HepG2 (cell line): ENCODE measurements around the gene IL16. TPM values are rescaled to one million over a fixed set of nuclear protein-coding genes. Genes with fewer than 3 reads are reported as not detected.

Experiments
- ATAC-seq: fragments of 200-7000 bp; cut with Tn5 transposase; 3 replicates; pipeline ENCODE4 v1.9.1; 2020; ENCODE audit warnings: mild to moderate bottlenecking, moderate library complexity
- BruUV-seq: library from RNA; stranded (reverse); fragments of 400-500 nt; replicated peaks from 2 replicates; lab custom pipeline; 2021; lab: Mats Ljungman, UMichigan
- CTCF ChIA-PET: fragments of 300-600 bp; formaldehyde crosslinking; extraction: SDS; loops from one replicate; lab custom pipeline; 2021; ENCODE audit warnings: low total read pairs, inconsistent platforms, low intra/inter-chr PET ratio; lab: Yijun Ruan, JAX
- POLR2A ChIA-PET: fragments of 350-600 bp; sonication (Branson Sonifier 250); formaldehyde crosslinking; loops from one replicate; lab custom pipeline; 2020; ENCODE audit warnings: antibody characterized with exemption, inconsistent platforms; lab: Yijun Ruan, JAX
- DNase-seq: peaks from one replicate; pipeline ENCODE4 v3.0.0-alpha.2; 2015; ENCODE audit warnings: low spot score
- FAIRE-seq: peaks from 3 replicates; lab custom pipeline; 2011; peaks lifted over from hg19 to GRCh38; lab: Jason Lieb, UNC
- H2AFZ ChIP-seq: one replicate; pipeline ENCODE4 v1.6.1; 2011; ENCODE audit warnings: low read length, inconsistent platforms
- H3K27ac ChIP-seq: fragments of 300-600 bp; 3 replicates; pipeline ENCODE4 v1.8.0; 2011; ENCODE audit warnings: mixed run types, mild to moderate bottlenecking, mixed read lengths, low read length, inconsistent platforms; ENCODE audit not compliant: insufficient read depth; ENCODE audit errors: extremely low read length
- H3K27me3 ChIP-seq, 2 experiments: fragments of 200-600 bp in 1 of 2; 2 replicates in 1 of 2; 3 replicates in 1 of 2; pipeline versions ENCODE4 v1.6.0 to v1.8.0; 2011; ENCODE audit warnings: low read length in 2 of 2, mild to moderate bottlenecking in 2 of 2, moderate library complexity in 2 of 2, inconsistent platforms in 1 of 2; ENCODE audit not compliant: insufficient read depth in 2 of 2, control insufficient read depth in 1 of 2
- H3K36me3 ChIP-seq, 2 experiments: fragments of 200-600 bp in 1 of 2; replicated peaks in 1 of 2; 2 replicates in 1 of 2; 3 replicates in 1 of 2; pipeline versions ENCODE4 v1.5.1 to v1.8.0; 2011; ENCODE audit warnings: low read length in 2 of 2, inconsistent platforms in 1 of 2; ENCODE audit not compliant: insufficient read depth in 2 of 2, control insufficient read depth in 1 of 2
- H3K4me1 ChIP-seq: 2 replicates; pipeline ENCODE4 v1.5.1; 2012; ENCODE audit warnings: low read length, inconsistent platforms; ENCODE audit not compliant: insufficient read depth
- H3K4me2 ChIP-seq: 2 replicates; pipeline ENCODE4 v1.6.0; 2011; ENCODE audit warnings: low read depth, low read length, inconsistent platforms
- H3K4me3 ChIP-seq, 3 experiments: fragments of 200-600 bp in 1 of 3; sonication (generic), shearing (Covaris generic) in 1 of 3; replicated peaks in 1 of 3; 2 replicates each; pipeline ENCODE4 v1.5.1; 2011 to 2016; ENCODE audit warnings: low read length in 3 of 3, inconsistent platforms in 2 of 3, low read depth in 2 of 3, mild to moderate bottlenecking in 2 of 3, control low read depth in 1 of 3, mixed read lengths in 1 of 3; ENCODE audit not compliant: insufficient read depth in 1 of 3
- H3K79me2 ChIP-seq: one replicate; pipeline ENCODE4 v1.6.1; 2011; ENCODE audit warnings: low read length, inconsistent platforms; ENCODE audit not compliant: insufficient read depth
- H3K9ac ChIP-seq: 2 replicates; pipeline ENCODE4 v1.6.0; 2011; ENCODE audit warnings: mild to moderate bottlenecking, low read depth, low read length, inconsistent platforms; ENCODE audit not compliant: insufficient read depth
- H3K9me3 ChIP-seq: 2 replicates; pipeline ENCODE4 v1.5.1; 2012; ENCODE audit warnings: mild to moderate bottlenecking, low read length
- H4K20me1 ChIP-seq: 2 replicates; pipeline ENCODE4 v1.6.0; 2011; ENCODE audit warnings: inconsistent platforms, mild to moderate bottlenecking, low read length, moderate library complexity; ENCODE audit not compliant: insufficient read depth
- FOXK1 ChIP-seq: sonication (generic); formaldehyde crosslinking; IDR thresholded peaks from 2 replicates; pipeline ENCODE4 v1.4.0; 2020; ENCODE audit warnings: low read depth, missing genetic modification reagents, borderline replicate concordance
- HNRNPK ChIP-seq: fragments of 200-400 bp; formaldehyde crosslinking; IDR thresholded peaks from 2 replicates; pipeline ENCODE4 v1.6.1; 2018; ENCODE audit warnings: low read length, low read depth, moderate library complexity, mild to moderate bottlenecking; ENCODE audit not compliant: poor library complexity, severe bottlenecking
- KAT8 ChIP-seq: IDR thresholded peaks from 2 replicates; pipeline ENCODE4 v1.6.1; 2016; ENCODE audit warnings: missing genetic modification reagents, missing compliant biosample characterization
- MTA1 ChIP-seq: sonication (generic); formaldehyde crosslinking; IDR thresholded peaks from 2 replicates; pipeline ENCODE4 v1.4.0; 2020; ENCODE audit warnings: missing genetic modification reagents, mild to moderate bottlenecking, borderline replicate concordance
- NR1H2 ChIP-seq: sonication (generic); formaldehyde crosslinking; IDR thresholded peaks from 2 replicates; pipeline ENCODE4 v1.8.1; 2022; ENCODE audit warnings: low read depth, missing genetic modification reagents, borderline replicate concordance
- SALL2 ChIP-seq: sonication (generic); formaldehyde crosslinking; IDR thresholded peaks from 2 replicates; pipeline ENCODE4 v1.8.1; 2023; ENCODE audit warnings: mild to moderate bottlenecking, missing genetic modification reagents, inconsistent platforms
- SCMH1 ChIP-seq: sonication (generic); formaldehyde crosslinking; IDR thresholded peaks from 2 replicates; pipeline ENCODE4 v1.9.0; 2021; ENCODE audit warnings: missing genetic modification reagents, mild to moderate bottlenecking, borderline replicate concordance
- SP4 ChIP-seq: sonication (generic); formaldehyde crosslinking; IDR thresholded peaks from 2 replicates; pipeline ENCODE4 v1.8.1; 2023; ENCODE audit warnings: mild to moderate bottlenecking, missing genetic modification reagents
- THAP11 ChIP-seq: IDR thresholded peaks from 2 replicates; pipeline ENCODE4 v1.6.1; 2016; ENCODE audit warnings: missing biosample characterization, missing genetic modification reagents
- ZNF124 ChIP-seq: sonication (generic); formaldehyde crosslinking; IDR thresholded peaks from 2 replicates; pipeline ENCODE4 v1.4.0; 2020; ENCODE audit warnings: missing genetic modification reagents
- WGBS: methylation state at CpG from one replicate; pipeline ENCODE4 v1.1.6; 2017; ENCODE audit warnings: low lambda C conversion rate; 5-methylcytosine and 5-hydroxymethylcytosine counted together
- in situ Hi-C: cut with HindIII; loops from 2 replicates; pipeline ENCODE4 v1.10.0; 2017; ENCODE audit warnings: low pct_unique_long_range_greater_than_20kb; ENCODE audit not compliant: extremely low pct_ligation_motif_present
- intact Hi-C: fragments of 100-400 bp; cut with micrococcal nuclease; formaldehyde crosslinking; loops from one replicate; pipeline ENCODE4 v1.10.0; 2022; ENCODE audit not compliant: unreplicated experiment
- polyA plus RNA-seq, 8 experiments: library from polyadenylated mRNA; depleted of rRNA in 3 of 8; stranded (reverse) in 7 of 8; unstranded in 1 of 8; fragments of >200 nt; fragmentation: Illumina TruSeq in 4 of 8; extraction: Trizol in 4 of 8; gene quantifications; 2 replicates each; pipeline versions ENCODE4 v1.2.1 to v1.2.3, GENCODE V29; 2011 to 2016; ENCODE audit warnings: low read depth in 4 of 8, missing spikeins in 1 of 8, mixed read lengths in 1 of 8; ENCODE audit not compliant: insufficient read depth in 1 of 8
- total RNA-seq, 5 experiments: library from RNA; depleted of rRNA; stranded (reverse); fragments of >200 nt; fragmentation: Illumina TruSeq; extraction: Trizol; gene quantifications; 2 replicates each; pipeline ENCODE4 v1.2.3, GENCODE V29; 2016; ENCODE audit warnings: low read depth in 1 of 5
- TF ChIP-seq, protein P1 (sequence below): sonication (generic); formaldehyde crosslinking; IDR thresholded peaks from 2 replicates; pipeline ENCODE4 v1.4.0; 2020; ENCODE audit warnings: mild to moderate bottlenecking, missing genetic modification reagents
- TF ChIP-seq, protein P2 (sequence below): sonication (generic); formaldehyde crosslinking; IDR thresholded peaks from 2 replicates; pipeline ENCODE4 v1.4.0; 2020; ENCODE audit warnings: mild to moderate bottlenecking, missing genetic modification reagents, borderline replicate concordance

The IL16 gene
- total and polyA plus RNA-seq, 2 of the 13 experiments (the other 11 are each of a cell fraction or from before 2014, with no cell fraction given) = 0.03 TPM; not detected in 1

DNA sequence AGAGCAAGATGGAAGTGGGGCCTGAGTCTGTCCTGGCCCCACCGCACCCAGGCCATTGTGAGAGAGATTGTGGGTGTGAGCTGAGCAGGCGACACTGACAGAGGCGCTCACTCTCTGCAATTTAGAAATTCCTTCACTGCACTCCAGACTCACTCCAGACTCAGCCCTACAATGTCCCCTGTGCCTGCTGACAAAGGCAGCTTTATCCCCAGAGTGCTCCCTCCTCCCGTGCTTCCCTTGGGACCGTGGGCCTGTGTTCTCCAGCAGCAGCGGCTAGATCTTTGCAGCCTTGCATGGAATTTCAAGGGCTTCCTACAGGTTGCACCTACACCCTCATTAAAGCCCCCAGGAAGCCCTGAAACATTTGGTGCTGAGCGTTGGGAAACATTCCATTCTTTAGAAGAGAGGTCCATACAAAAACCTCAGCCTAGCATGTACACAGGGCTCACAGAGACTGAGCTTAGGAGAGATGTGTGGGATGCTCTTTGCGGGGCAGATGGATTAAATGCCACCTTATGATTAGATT lies 1.3 kb upstream of the IL16 start:
- no peaks in the 10 kb centered on the region for H3K4me1 ChIP-seq
- H3K27me3 ChIP-seq = peaks cover 0 to 28% of the 10 kb centered on the region in 2 experiments; a peak in 1 of 5 replicates
- H3K4me2 ChIP-seq = no peak overlapping the region
- intact Hi-C loops = no loop called here
- no peak overlapping the region for H3K9ac ChIP-seq
- no peak overlapping the region for H2AFZ ChIP-seq
- no peaks in the 10 kb centered on the region for H3K9me3 ChIP-seq
- in situ Hi-C loops = no loop called here
- ATAC-seq (no peak), DNase-seq (no peak), FAIRE-seq (no peak)
- CTCF ChIA-PET = no interaction called here
- H3K36me3 ChIP-seq = no peaks in the 10 kb centered on the region
- 15% methylated on average over 6 of the region's 8 CpGs for WGBS
- TF ChIP-seq HNRNPK (no peak), SALL2 (CRISPR knock-in tag) (no peak), SP4 (no peak), ZNF124 (CRISPR knock-in tag) (no peak), KAT8 (CRISPR knock-in tag) (no peak), SCMH1 (CRISPR knock-in tag) (no peak), MTA1 (no peak), THAP11 (no peak), NR1H2 (CRISPR knock-in tag) (no peak), FOXK1 (CRISPR knock-in tag) (no peak)
- TF ChIP-seq, protein P1, sequence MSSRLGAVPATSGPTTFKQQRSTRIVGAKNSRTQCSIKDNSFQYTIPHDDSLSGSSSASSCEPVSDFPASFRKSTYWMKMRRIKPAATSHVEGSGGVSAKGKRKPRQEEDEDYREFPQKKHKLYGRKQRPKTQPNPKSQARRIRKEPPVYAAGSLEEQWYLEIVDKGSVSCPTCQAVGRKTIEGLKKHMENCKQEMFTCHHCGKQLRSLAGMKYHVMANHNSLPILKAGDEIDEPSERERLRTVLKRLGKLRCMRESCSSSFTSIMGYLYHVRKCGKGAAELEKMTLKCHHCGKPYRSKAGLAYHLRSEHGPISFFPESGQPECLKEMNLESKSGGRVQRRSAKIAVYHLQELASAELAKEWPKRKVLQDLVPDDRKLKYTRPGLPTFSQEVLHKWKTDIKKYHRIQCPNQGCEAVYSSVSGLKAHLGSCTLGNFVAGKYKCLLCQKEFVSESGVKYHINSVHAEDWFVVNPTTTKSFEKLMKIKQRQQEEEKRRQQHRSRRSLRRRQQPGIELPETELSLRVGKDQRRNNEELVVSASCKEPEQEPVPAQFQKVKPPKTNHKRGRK (CRISPR knock-in tag) = no peak
- TF ChIP-seq, protein P2, sequence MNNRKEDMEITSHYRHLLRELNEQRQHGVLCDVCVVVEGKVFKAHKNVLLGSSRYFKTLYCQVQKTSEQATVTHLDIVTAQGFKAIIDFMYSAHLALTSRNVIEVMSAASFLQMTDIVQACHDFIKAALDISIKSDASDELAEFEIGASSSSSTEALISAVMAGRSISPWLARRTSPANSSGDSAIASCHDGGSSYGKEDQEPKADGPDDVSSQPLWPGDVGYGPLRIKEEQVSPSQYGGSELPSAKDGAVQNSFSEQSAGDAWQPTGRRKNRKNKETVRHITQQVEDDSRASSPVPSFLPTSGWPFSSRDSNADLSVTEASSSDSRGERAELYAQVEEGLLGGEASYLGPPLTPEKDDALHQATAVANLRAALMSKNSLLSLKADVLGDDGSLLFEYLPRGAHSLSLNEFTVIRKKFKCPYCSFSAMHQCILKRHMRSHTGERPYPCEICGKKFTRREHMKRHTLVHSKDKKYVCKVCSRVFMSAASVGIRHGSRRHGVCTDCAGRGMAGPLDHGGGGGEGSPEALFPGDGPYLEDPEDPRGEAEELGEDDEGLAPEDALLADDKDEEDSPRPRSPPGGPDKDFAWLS (CRISPR knock-in tag) = no peak
- no peaks in the 10 kb centered on the region for H3K79me2 ChIP-seq
- H3K4me3 ChIP-seq = no peak overlapping the region
- no TSS peak for BruUV-seq
- POLR2A ChIA-PET = no interaction called here
- no peaks in the 10 kb centered on the region for H4K20me1 ChIP-seq
- no peak overlapping the region for H3K27ac ChIP-seq
